ENCODE data around the gene LCTL.

The LCTL gene

DNA sequence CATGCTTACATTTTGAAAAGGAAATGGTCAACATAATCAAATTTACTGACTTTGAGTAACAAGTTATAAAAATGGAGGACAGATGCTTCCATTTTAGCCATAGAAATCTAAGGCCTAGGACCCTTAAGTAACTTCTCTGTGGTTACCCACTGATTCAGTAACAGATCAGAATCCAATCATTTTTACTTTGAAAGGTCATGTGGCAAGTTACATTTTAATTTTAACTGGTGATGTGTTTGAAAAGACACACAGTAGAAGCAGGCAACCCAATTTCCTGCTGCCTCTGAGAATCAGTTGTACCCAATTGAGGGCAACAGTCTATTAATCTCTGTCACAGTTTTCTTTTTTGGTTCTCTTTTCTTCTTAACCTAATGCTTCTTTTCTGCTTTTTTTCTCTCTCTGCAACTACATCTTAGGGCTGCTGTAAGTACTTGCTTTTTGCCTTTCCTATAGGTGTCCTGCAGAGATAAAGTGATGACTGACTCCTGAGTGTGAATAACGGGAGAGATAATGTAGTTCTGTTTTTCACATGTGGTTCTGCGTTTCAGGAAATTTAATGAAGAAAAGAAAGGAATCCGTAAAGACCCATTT, 57.4 kb downstream of the LCTL start:
- no peaks in the 10 kb centered on the region for H3K9me2 ChIP-seq (ENCODE audit: low read depth, low read length)
- no peaks in the 10 kb centered on the region for H4K20me1 ChIP-seq (ENCODE audit: insufficient read depth, low read length)
- H3K9me3 ChIP-seq (ENCODE audit: low read length), result no peaks in the 10 kb centered on the region
- H3K4me3 ChIP-seq (ENCODE audit: low read depth, low read length, poor library complexity, severe bottlenecking), result no peak overlapping the region
- no peak overlapping the region for H3K9ac ChIP-seq (ENCODE audit: low read length)
- no peaks in the 10 kb centered on the region for H3K27me3 ChIP-seq (ENCODE audit: insufficient read depth, low read length)
- TF ChIP-seq CTCF (IDR thresholded peaks at IDR 0.05; ENCODE audit: low read length), result no peak
- TF ChIP-seq EZH2 (IDR thresholded peaks at IDR 0.05; ENCODE audit: borderline replicate concordance, low read length), result no peak
- peaks cover 20% of the 10 kb centered on the region for H3K36me3 ChIP-seq (ENCODE audit: insufficient read depth, low read length)
- no peak overlapping the region for H2AFZ ChIP-seq (ENCODE audit: low read length)
- 0 out of 2 replicates have a peak, but pooled peaks cover 4% of the 10 kb centered on the region for H3F3A ChIP-seq (ENCODE audit: insufficient read depth, low read length)
- no peak overlapping the region for H3K27ac ChIP-seq (ENCODE audit: low read depth, low read length, poor library complexity, severe bottlenecking)
- peaks cover 20% of the 10 kb centered on the region for H3K4me1 ChIP-seq (ENCODE audit: insufficient read depth, low read length, severe bottlenecking)
- peaks cover 32% of the 10 kb centered on the region for H3K79me2 ChIP-seq (ENCODE audit: insufficient read depth, low read length)
- H3K4me2 ChIP-seq (ENCODE audit: low read length), result no peak overlapping the region

DNA sequence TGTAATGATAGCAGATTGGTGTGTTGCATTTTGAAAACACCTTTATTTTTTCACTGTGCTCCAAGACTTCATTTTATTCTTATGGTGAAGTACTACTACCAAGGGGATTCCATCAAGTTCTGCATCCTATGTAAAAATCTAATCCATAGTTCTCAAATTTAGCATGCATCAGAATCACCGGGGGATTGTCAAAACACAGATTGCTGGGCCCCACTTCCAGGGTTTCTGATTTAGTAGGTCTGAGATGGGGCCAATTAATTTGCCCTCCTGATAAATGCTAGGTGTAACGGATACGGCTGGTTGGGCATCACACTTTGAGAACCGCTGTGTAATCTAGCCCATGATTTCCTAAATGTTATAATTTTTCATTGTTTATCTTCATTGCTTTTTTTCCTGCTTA, 60.0 kb downstream of the LCTL start:
- no peaks in the 10 kb centered on the region for H4K20me1 ChIP-seq (ENCODE audit: insufficient read depth, low read length)
- H2AFZ ChIP-seq (ENCODE audit: low read length), result no peak overlapping the region
- H3K4me3 ChIP-seq (ENCODE audit: low read depth, low read length, poor library complexity, severe bottlenecking), result peak overlapping the region; percentile 96
- H3K27me3 ChIP-seq (ENCODE audit: insufficient read depth, low read length), result no peaks in the 10 kb centered on the region
- H3K79me2 ChIP-seq (ENCODE audit: insufficient read depth, low read length), result peaks cover 47% of the 10 kb centered on the region
- peaks cover 39% of the 10 kb centered on the region for H3K4me1 ChIP-seq (ENCODE audit: insufficient read depth, low read length, severe bottlenecking)
- no peaks in the 10 kb centered on the region for H3K9me3 ChIP-seq (ENCODE audit: low read length)
- peaks cover 12% of the 10 kb centered on the region; the same call in 1 of the 2 replicates for H3F3A ChIP-seq (ENCODE audit: insufficient read depth, low read length)
- H3K36me3 ChIP-seq (ENCODE audit: insufficient read depth, low read length), result peaks cover 41% of the 10 kb centered on the region
- peak overlapping the region; percentile 89 for H3K9ac ChIP-seq (ENCODE audit: low read length)
- no peaks in the 10 kb centered on the region for H3K9me2 ChIP-seq (ENCODE audit: low read depth, low read length)
- peak overlapping the region; percentile 95 for H3K4me2 ChIP-seq (ENCODE audit: low read length)
- TF ChIP-seq CTCF (IDR thresholded peaks at IDR 0.05; ENCODE audit: low read length), result no peak
- no peak for TF ChIP-seq EZH2 (IDR thresholded peaks at IDR 0.05; ENCODE audit: borderline replicate concordance, low read length)
- H3K27ac ChIP-seq (ENCODE audit: low read depth, low read length, poor library complexity, severe bottlenecking), result peak overlapping the region; percentile 86

- Histone ChIP-seq H3K4me2 (ENCODE audit: low read length) (peak overlapping the region; percentile 95), H3K27me3 (ENCODE audit: insufficient read depth, low read length) (no peaks in the 10 kb centered on the region), H3K9me3 (ENCODE audit: low read length) (no peaks in the 10 kb centered on the region), H3F3A (ENCODE audit: insufficient read depth, low read length) (peaks cover 12% of the 10 kb centered on the region; the same call in 1 of the 2 replicates), H3K27ac (ENCODE audit: low read depth, low read length, poor library complexity, severe bottlenecking) (peak overlapping the region; percentile 86), H3K36me3 (ENCODE audit: insufficient read depth, low read length) (peaks cover 45% of the 10 kb centered on the region), H3K9ac (ENCODE audit: low read length) (peak overlapping the region; percentile 89), H3K9me2 (ENCODE audit: low read depth, low read length) (no peaks in the 10 kb centered on the region), H3K79me2 (ENCODE audit: insufficient read depth, low read length) (peaks cover 47% of the 10 kb centered on the region), H4K20me1 (ENCODE audit: insufficient read depth, low read length) (no peaks in the 10 kb centered on the region), H3K4me1 (ENCODE audit: insufficient read depth, low read length, severe bottlenecking) (peaks cover 39% of the 10 kb centered on the region), H2AFZ (ENCODE audit: low read length) (no peak overlapping the region), H3K4me3 (ENCODE audit: low read depth, low read length, poor library complexity, severe bottlenecking) (peak overlapping the region; percentile 96)
- TF ChIP-seq CTCF (IDR thresholded peaks at IDR 0.05; ENCODE audit: low read length) (no peak), EZH2 (IDR thresholded peaks at IDR 0.05; ENCODE audit: borderline replicate concordance, low read length) (no peak)
These were observed 60.4 kb downstream of the LCTL start for GRCh38 chr15:66505430-66505811.

Data from OCI-LY1 (cell line).